ENCODE measurements around the gene RHBDL1. TPM values are rescaled to one million over a fixed set of nuclear protein-coding genes. Genes with fewer than 3 reads are reported as not detected.

Gene RHBDL1
- total and polyA plus RNA-seq, 10 of the 15 experiments (the other 5 are each of a cell fraction or from before 2014, with no cell fraction given): 0.04 to 1.3 (median 0.65) TPM; not detected in 5

- H3K4me1 ChIP-seq (ENCODE audit: control insufficient read depth, insufficient read depth, low read length): peaks cover 23% of the 10 kb centered on the region
- H3K27me3 ChIP-seq (replicated peaks in 1 of 2; ENCODE audit: control insufficient read depth in 2 of 2, insufficient read depth in 2 of 2, low read length in 1 of 2): no peaks in the 10 kb centered on the region
- POLR2A ChIA-PET: interaction anchor here (0.5 to 6.3 kb wide), 3 partner anchors 12 to 156 kb away, joined by 3 to 60 read pairs (median 3); partner anchors contain the start of gene CIAO3
- BruUV-seq (replicated peaks): no TSS peak
- FAIRE-seq (no peak), ATAC-seq (no peak), DNase-seq (ENCODE audit: low read depth, low spot score) (no peak)
- SMC1A ChIA-PET (ENCODE audit: uncharacterized antibody, unreplicated experiment): no interaction called here
- no peak overlapping the region for H3K4me2 ChIP-seq (ENCODE audit: control insufficient read depth, insufficient read depth)
- intact Hi-C loops (cut with micrococcal nuclease; ENCODE audit: unreplicated experiment) (no loop called here), in situ Hi-C loops (cut with MboI) (no loop called here)
- no peak overlapping the region for H3K27ac ChIP-seq (ENCODE audit: control insufficient read depth, insufficient read depth)
- H4K20me1 ChIP-seq (ENCODE audit: control insufficient read depth, insufficient read depth): no peaks in the 10 kb centered on the region
- RAD21 ChIA-PET (ENCODE audit: unreplicated experiment): interaction anchor here (2.3 kb wide), 1 partner anchor 12 kb away, joined by 6 read pairs; no protein-coding TSS in a partner anchor
- WGBS (ENCODE audit: insufficient coverage, insufficient replicate concordance, low lambda C conversion rate, missing lambda C conversion rate): 35% methylated on average over 9 of the region's 9 CpGs
- H2AFZ ChIP-seq (ENCODE audit: control insufficient read depth, low read depth, low read length): no peak overlapping the region
- CTCF ChIA-PET: interaction anchor here (1.4 to 1.7 kb wide), 2 partner anchors 11 to 62 kb away, joined by 3 to 5 read pairs; no protein-coding TSS in a partner anchor
- H3K9ac ChIP-seq (ENCODE audit: control insufficient read depth, insufficient read depth, low read length): no peak overlapping the region
- no peak overlapping the region for H3K4me3 ChIP-seq
- no peaks in the 10 kb centered on the region; the same call in none of the 2 replicates for H3K79me2 ChIP-seq (ENCODE audit: control insufficient read depth, insufficient read depth, low read length)
- no peaks in the 10 kb centered on the region for H3K9me3 ChIP-seq (replicated peaks; ENCODE audit: control insufficient read depth, insufficient read depth, low read length)
- no peaks in the 10 kb centered on the region for H3K36me3 ChIP-seq (ENCODE audit: control insufficient read depth in 2 of 2, insufficient read depth in 2 of 2, low read length in 1 of 2)
- TF ChIP-seq MXI1 (IDR thresholded peaks at IDR 0.05; ENCODE audit: low read depth, low read length) (no peak), BRCA1 (IDR thresholded peaks at IDR 0.05; ENCODE audit: low read depth, low read length) (no peak), REST (IDR thresholded peaks at IDR 0.05; ENCODE audit: low read depth, low read length) (no peak), HDGF (IDR thresholded peaks at IDR 0.05) (no peak), NKRF (conservative IDR thresholded peaks at IDR 0.05) (no peak), PAX5 (IDR thresholded peaks at IDR 0.05; ENCODE audit: borderline replicate concordance, low read depth, low read length) (no peak), FOXM1 (IDR thresholded peaks at IDR 0.05; ENCODE audit: low read depth, low read length) (no peak)
- TF ChIP-seq, protein P1, sequence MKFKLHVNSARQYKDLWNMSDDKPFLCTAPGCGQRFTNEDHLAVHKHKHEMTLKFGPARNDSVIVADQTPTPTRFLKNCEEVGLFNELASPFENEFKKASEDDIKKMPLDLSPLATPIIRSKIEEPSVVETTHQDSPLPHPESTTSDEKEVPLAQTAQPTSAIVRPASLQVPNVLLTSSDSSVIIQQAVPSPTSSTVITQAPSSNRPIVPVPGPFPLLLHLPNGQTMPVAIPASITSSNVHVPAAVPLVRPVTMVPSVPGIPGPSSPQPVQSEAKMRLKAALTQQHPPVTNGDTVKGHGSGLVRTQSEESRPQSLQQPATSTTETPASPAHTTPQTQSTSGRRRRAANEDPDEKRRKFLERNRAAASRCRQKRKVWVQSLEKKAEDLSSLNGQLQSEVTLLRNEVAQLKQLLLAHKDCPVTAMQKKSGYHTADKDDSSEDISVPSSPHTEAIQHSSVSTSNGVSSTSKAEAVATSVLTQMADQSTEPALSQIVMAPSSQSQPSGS (IDR thresholded peaks at IDR 0.05; ENCODE audit: low read length): no peak
Measured at GRCh38 chr16:723695-724094, 48.2 kb downstream of the RHBDL1 start.
